HG02610 (cell line): ENCODE results near the gene CDH13.

ENCODE experiments used
- ATAC-seq: cut with Tn5 transposase; IDR thresholded peaks from one replicate; pipeline ENCODE4 v1.9.1; 2021; ENCODE audit warnings: mild to moderate bottlenecking, moderate library complexity; ENCODE audit not compliant: unreplicated experiment

Gene CDH13

DNA sequence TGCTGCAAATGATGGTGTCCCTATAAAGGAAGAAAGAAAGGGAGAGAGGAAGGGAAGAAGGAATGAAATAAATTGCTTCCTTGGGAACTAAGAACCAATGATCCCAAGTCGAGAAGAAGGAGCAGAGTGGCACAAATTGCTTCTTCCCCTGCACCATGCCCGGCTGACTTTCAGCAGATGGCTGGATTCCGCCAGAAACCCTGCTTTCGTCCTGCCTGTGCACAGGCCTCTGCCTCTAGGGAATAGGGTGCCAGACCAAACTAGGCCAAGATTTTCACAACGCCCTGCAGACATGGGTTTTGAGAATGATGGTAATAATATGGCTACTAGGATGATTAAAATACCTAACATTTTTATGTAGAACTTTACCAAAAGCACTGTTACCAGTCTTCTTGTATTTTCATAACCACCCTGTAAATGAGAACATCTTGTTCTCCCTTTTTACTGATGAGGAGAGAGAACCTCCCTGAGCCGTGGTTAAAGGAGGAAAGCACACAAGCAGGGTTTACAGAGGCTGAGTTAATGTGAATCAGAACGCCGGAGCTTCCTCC is 1058.9 kb downstream of the CDH13 start:
- ATAC-seq: no peak

DNA sequence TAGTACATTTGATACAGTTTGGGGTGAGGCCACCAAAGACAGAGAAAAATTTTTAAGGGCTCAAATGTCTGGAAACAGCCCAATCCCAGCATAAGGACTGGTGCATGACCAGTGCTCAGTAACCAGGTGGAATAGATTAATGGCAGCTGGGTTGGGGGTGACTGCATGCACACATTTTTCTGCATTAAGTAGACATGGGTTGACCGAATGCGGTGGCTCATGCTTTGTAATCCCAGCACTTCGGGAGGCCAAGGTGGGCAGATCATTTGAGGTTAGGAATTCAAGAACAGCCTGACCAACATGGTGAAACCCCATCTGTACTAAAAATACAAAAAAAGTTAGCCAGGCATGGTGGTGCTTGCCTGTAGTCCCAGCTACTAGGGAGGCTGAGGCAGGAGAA is 1060.0 kb downstream of the CDH13 start:
- no peak for ATAC-seq

DNA sequence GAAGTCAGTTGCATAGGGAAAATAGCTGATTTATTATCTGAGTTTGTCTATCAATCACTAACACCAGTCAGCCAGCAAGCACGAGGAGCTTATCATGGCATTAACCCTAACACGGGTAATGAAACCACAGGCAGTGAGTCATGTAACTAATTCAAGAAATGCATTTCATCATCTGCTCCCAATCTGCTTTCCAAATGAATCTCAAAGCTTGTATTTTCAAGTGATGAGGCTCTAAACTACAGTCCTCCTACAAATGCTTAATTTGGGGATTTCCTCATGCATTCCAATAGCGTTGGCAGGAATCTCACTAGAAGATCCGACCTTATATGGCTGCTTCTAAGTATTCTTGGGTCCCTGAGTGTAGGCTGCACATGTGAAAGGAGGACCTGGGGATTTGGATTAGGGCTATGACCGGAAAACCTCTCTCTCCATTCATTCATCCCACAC is 1062.6 kb downstream of the CDH13 start:
- ATAC-seq: no peak

DNA sequence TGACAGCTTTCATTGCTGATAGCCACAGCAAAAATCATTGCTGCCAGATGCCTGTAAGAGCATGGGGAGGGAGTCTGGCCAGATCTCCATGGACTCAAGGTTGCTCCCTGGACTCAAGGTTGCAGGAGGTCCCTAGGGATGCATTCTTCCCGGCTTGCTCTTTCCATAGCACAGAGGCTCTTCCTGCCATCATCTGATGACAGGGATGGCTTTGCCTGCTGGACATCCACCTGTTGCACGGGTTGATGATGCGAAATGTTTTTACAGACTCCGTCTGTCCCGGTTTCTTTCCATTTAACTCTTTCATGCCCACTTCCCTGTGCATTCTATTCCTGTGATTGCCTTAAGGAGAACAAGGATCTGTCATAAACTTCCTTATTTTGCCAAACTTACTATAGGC is 1065.5 kb downstream of the CDH13 start:
- no peak for ATAC-seq

DNA sequence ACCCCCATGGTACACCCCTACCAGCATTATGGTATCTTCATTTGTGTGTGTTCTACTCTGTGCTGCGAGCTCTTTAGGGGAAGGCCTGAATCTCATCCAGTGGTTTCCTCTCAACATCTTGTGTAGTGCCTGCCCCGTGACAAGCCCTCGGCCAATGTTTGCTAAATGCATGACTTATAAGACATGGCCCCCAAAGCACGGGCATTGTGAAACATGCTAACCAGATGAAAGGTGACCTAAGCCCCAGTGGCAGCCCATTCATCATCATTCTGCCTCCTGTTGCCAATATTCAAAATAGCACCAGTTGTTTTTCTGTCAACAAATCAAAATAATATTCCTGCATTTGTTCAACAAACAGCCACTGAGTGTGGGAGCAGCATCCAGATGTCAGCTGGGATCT is 1072.2 kb downstream of the CDH13 start:
- ATAC-seq: no peak

DNA sequence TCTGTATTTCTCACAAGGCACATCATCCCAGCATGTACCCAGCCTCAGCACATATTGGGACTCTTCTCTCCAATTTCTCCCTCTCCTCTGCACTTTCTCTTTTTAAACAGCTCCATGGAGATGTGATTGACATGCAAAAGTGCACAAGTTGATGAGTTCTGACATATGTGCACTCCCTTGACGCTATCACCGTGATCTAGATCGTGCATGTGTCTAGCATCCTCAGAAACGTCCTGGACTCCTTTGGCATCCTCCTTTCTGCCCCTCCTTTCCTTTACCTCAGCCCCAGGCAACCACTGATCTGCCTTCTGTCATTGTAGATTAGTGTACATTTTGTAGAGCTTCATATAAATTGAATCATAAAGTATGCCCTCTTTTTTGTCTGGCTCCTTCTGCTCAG is 1073.0 kb downstream of the CDH13 start:
- no peak for ATAC-seq

DNA sequence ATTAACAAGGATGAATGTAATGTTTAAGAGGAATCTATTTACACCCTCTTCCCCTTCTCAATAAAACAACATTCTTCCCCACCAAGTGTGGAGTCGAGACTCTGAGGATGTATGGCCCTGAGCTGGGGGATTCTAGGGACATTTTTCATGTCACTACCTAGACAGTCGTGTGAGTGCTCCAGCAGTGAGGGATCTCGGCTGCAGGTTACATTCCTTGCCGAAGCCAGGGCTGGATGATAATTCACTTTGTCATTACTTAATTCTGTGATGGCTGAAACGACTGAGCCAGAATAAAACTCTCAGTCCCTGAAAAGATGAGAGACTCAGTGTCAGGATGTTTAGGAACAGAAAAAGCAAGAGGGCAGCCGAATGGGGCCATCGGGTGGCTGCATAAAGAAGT is 1074.1 kb downstream of the CDH13 start:
- ATAC-seq: no peak

DNA sequence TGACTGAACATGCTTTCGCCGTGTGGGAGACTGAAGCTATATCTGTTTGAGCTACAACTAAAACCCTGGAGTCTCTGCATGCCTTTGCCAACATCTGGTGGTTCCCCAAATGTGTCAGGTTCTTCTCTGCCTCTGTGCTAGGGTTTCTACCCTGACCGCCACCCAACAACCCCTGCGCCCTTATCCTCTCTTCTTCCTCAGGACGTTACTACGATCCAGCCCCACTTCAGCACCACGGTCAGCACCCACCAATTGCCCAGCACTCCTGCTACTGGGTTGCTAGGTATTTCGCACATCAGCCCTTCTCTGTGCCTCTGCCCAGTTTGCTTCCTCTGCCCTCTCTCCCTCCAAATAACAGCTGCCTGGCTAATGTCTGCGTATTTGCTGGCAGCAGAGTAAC is 1074.7 kb downstream of the CDH13 start:
- no peak for ATAC-seq

DNA sequence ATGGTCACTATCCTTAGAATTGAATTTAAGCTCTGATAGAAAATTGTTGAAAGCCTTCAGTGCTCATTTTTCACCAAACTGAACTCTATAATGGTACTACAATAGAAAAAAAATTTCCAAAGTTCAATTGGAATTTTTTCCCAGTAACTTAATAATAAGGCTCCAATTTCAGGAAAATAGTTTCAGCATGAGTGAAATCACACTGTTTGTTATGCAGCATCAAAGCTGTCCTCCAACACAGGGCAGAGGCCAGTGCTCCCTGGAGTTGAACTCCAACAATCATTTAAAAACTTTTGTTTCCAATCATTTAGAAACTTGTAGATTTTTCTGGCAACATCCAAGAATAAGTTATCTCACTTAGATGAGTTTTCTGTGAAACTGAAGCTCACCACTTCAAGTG is 1077.9 kb downstream of the CDH13 start:
- ATAC-seq: no peak

DNA sequence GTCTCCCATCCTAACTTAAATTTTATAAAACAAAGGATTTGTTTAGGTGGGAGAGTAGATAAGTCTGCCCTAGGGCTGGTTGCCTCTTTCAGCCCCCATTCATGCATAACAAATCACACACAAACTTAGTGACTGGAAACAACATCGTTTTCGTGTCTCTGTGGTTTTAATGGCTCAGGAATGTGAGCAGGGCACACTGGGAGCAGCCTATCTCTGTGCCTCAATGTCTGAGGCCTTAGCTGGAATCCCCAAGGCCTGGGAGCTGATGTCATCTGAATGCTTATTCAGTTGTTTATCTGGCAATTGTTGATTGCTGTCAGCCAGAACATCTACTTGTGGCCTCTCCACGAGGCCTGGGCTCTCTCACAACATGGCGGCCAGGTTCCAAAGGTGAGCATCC is 1079.1 kb downstream of the CDH13 start:
- no peak for ATAC-seq

DNA sequence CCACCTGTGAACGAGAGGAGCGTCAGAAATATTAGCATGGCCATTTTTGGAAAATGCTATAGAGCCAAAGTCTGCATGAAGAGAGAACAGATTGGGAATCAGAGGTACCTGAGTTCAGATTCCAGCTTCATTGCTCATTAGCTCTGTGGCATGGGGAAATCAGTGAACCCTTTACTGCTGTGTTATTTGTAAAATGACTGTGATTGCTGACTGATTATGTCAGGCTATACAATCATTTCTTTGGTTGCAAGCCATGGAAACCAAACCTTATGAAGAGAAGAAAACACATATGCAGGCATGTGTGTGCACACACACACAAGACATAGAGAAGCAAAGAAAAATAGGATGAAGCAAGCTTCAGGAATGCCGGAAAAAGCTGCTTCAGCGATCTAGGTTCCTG is 1079.6 kb downstream of the CDH13 start:
- no peak for ATAC-seq

DNA sequence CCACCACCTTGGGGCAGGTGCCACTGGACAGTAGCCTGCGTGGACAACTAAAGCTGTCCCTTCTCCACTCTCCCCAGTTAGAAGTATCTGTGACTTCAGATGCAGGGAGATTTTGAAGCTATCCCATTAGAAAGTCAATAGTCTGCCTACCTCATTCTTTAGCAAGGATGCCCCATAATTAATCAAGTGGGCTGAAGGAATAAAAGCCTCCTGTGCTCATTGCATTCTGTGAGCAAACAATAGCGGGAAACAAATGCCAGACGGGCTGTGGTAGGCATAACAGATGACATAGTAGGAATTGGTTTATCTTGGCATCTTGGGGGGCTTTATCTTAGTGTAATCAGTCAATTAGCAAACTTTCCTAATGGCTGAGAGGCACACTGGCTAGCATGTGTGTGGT is 1084.3 kb downstream of the CDH13 start:
- ATAC-seq: no peak

DNA sequence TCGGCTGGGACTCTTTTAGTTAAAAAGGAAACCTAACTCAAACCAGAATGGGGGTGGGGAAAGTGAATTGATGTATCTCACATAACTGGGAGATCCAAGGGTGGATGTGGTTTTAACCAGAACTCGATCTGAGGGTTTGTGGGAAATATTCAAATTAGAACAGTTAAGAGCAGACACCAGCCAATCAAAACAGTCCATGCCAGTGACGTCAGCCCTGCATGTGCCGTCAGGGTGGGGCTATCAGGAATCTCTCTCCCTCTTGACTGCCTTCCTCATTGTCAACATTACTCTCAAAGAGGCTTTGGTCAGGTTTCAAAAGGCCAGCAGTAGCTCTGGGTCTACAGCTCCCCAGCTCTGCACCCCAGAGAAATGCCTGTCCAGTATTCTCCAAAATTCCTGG is 1086.8 kb downstream of the CDH13 start:
- ATAC-seq: no peak

DNA sequence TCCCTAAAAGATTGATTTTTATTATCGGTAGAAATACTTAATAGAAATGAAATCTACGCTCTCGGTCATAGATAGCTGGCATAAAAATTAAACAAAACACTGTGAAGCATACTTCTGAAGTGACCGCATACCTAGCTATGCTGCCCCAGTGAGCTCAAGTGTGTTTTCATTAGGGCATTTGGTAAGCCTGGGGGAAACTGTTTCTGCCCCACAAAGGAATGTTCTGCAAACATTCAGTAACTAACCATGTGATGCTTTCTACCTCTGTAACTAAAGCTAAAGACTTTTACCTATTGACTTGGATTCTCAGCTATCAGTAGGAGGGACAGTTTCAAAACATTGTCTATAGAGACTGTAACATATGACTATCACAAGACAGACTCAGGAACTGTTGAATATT is 1087.5 kb downstream of the CDH13 start:
- ATAC-seq: no peak

DNA sequence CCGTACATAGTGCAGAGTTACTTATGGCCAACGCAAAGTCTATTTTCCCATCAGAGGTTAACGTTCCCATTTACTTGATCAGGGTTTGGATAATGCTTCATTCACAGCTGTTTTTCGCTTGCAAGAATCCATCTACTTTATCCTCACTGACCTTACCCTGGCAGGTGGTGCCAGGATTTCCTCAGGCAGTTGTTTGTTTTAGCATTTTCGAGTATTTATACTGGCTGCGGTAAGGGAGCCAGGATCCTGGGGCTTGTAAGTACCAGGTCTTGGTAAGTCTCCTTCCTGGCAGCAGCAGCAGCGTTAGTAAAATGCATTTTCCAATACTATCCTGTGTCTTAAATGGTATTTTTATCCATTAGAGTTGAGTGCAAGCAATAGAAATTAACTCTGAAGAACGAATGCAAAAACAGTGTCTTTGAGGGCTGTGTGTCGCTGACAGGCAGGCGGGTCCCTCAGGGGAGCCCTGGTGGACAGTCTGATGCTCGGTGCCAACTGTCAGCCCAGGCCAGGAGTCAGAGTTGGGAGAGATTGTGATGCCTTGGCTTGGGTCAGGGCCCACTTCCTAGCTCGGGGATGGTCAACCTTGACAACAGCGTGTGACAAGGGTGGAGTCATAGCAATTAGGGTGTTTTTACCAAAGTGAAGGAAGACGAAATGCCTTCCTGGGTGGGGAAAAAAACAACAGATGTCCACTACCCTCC is 1088.6 kb downstream of the CDH13 start:
- no peak for ATAC-seq

DNA sequence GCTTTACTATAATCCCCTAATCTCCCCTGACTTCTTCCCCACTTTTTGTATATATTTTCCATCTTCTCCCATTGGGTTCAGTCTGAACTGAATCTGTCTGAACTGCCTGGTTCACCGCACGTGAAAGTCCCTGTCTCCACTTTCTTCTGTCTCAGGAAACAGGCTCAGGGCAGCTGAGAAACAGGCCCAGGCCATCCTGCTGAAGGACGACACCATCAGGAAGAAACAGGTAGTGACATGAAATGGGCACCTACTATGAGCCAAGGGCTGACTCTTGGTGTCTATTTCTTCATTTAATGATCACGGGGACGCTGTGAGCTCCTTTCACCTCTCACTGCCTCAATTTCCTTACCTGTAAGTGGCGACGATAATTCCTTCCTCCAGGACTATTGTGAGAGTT is 1090.5 kb downstream of the CDH13 start:
- ATAC-seq: no peak

DNA sequence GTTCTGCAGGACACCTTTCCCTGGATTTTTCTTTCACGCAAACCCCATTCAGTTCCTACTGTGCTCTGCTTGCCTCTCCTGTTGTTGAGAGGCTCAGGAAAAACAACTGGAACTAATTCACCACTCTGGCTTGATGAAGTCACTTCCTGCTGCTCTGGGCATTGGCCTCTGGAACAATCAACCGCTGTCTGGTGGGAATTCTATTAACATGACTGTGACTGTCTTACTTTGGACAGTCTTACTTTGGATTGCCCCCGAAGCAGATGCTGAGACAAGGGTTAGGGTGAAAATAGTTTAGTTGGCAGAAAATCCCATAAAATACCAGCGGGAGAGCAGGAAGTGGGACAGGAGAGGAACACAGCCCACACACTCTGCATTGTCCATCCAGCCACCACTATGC is 1091.0 kb downstream of the CDH13 start:
- ATAC-seq: no peak

DNA sequence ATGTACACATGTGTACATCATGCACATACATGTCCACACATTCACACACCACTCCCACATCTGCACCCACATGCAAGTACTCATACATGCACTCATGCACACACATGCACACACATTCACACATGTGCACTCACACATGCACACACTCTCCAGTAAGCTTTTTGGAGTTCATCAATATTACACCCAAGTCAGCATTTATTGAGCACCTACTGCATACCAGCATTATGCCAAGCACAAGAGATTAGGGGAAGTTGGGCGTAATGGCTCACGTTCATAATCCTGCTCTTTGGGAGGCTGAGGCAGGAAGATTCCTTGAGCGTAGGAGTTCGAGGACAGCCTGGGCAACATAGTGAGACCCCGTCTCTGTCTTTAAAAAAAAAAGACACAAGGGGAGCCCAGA is 1093.4 kb downstream of the CDH13 start:
- no peak for ATAC-seq

DNA sequence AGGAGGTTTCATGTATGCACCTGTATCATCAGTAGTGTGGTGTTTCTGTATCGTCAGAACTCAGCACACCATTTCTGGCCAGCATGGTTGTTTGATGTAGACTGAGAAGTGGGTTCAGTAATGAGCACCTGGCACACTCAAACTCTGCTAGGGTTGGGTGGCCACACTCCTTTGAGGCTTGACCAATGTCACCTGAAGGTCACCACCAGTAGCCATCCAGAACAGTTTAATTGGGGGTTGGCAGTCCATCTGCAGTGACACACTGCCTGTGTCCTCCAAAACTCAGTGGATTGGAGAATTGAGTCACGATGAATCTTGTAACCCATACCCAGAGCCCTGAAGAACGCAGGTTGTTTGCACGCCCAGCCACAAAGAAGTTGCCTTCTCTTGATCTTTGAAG is 1094.2 kb downstream of the CDH13 start:
- ATAC-seq: no peak

DNA sequence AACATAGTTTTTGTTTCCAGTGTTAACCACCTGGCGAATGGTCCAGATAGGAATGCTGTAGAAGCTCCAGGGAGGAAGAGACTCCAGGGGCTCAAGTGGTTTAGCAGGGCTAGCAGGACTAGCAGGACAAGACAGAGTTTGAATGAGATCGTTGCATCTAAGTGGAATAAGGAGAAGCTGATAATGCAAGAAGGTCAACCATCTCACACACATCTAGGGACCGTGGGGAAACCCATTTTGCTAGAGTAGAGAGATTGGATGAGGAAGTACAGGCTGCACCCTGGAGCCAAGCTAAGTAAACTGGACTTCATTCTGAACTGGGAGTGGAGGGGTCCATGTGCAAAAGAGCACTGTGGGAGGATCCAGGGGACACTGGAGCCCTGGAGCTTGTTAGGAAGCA is 1094.9 kb downstream of the CDH13 start:
- ATAC-seq: no peak

DNA sequence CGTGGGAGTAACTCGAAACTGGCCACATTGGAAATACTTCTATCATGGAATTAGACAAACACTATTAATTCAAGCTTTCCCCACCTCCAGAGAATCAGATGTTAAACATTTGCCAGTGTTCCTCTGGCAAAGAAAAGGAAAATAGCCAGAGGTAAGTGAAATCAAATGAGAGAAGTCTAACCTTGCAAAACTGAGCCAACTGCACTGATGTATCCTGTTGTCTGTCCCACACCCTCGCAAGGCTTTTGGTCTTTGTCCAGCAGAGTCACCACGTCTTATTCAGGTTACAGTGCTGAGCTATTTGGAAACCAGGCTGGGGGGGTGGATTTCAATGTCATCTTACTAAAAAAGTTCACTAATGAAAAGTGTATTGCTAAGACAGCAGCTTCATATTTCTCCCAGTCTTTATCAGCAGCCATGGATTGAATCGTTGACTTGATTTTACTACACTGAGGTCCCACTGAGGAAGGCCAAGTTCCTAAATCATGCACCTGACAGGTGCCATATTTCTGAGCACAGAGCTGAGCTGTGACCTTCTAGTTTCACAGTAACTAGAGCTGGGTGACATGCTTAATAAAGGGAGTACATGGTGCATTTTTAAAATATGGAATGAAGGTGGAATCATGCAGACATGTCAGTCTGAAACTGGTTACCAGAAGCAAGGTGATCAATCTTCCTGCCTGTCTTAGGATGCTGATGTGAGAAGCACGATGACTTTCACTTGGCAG is 1095.9 kb downstream of the CDH13 start:
- ATAC-seq: no peak

DNA sequence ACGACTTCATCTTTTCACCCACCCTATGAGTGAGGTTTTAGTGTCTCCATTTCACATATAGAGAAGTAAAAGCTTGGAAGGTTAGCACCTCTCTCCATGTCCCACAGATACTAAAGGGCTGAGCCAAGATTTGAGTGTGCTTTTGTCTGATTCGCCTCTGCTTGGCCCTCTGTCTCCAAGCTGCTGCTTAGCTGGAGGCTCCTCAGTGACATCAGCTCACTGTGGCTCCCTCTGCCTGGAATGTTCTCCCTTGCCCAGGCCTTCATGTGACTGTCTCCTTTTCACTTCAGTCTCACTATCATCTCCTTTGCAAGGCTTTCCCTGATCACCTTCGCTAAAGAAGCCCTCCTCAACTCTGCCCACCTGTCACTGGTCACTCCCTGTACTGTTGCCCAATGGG is 1096.5 kb downstream of the CDH13 start:
- ATAC-seq: no peak
